Activated CD8-positive, alpha-beta memory T cell treated with anti-CD3 and anti-CD28 coated beads for 36 hours (primary cell): ENCODE results near the gene PDGFC. TPM values are rescaled to one million over a fixed set of nuclear protein-coding genes. Genes with fewer than 3 reads are reported as not detected.

Source experiments
- CTCF ChIA-PET: fragments of 350-600 bp; sonication (Branson Sonifier 250); formaldehyde crosslinking; loops from one replicate; lab custom pipeline; 2021; ENCODE audit warnings: antibody characterized with exemption; lab: Charles Lee
- POLR2A ChIA-PET: fragments of 350-600 bp; sonication (Branson Sonifier 250); formaldehyde crosslinking; loops from one replicate; lab custom pipeline; 2021; ENCODE audit warnings: antibody characterized with exemption; lab: Charles Lee
- total RNA-seq, 2 experiments: library from RNA; stranded (reverse); gene quantifications; one replicate each; pipeline ENCODE4 v1.2.3, GENCODE V29; 2021

The PDGFC gene
- total RNA-seq, 2 experiments from 2014 or later, result not detected

DNA sequence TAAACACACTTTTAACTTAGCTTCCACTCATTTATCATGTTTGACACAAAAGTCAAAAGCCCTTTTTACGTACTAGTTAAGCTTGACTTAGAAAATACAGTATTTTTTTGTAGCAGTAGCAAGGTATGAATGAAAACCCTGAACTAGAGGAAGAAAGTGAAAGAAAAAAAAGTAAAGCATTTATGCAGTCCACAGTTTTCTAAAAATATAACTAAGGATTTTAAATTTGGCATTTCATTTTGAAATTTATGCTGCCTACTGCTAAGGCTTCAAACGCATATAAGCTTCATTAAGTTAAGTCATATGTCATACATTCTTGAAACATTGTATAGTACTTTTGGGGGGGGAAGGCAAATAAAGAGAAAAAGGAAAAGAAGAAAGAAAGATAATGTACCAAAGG is 201.5 kb downstream of the PDGFC start:
- ChIA-PET CTCF (no interaction called here), POLR2A (no interaction called here)

DNA sequence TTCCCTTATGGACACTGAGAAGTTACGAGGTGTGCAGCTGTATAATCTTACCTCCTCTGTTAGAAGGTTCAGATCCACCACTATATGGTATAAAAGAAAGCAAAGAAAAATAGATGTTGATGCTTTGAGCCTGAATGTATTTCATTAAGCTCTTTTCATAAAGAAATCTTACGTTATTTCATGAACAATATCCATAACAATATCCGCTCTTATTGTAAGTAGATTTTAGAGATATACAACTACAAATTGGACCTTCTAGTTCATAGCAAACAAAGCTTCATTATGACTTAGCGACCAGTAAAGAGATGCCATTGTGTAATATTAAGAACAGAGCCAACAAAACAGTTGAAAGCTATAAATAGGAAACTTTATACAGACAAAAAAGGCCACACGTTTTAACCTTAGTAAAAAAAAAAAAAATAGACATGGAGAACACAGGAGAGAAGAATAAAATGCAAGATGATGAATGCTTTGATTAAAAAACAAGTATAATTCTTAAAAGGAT is 203.6 kb downstream of the PDGFC start:
- ChIA-PET CTCF (no interaction called here), POLR2A (no interaction called here)

DNA sequence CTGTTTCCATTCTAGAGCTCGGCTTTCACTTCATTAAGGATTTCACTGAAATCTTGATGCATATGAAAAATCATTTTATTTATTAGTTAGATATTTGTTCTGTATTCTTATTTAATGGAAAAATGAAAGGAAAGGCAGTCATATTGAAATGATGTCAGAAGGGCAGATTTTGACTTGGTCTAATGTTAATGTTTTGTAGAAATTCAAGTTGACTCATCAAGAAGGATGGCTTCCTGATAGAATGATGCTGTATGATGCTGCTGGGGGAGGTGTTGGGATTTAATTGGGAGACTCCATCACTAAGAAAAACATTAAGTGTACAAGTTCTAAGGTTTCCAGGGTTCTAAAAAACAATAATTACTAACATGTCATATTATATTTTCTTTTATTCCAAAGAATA is 204.8 kb downstream of the PDGFC start:
- ChIA-PET POLR2A (no interaction called here), CTCF (no interaction called here)

DNA sequence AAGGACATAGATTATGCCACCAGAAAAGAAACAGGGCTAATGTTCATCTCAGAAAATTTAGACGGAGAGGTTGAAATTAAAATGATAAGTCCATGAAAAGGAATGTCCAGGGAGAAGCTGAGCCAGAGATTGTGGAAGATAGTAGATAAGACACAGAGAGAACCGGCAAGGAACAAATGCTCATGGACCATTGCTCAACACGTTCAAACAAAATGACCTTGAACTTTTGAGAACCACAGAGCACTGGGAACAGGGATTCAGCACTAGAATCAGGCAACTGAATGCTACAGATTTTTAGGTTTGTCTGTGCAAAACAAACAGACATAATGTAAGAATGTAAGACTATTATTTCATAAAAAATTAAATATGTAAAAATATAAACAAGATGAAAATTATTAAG is 206.3 kb downstream of the PDGFC start:
- ChIA-PET CTCF (no interaction called here), POLR2A (no interaction called here)

DNA sequence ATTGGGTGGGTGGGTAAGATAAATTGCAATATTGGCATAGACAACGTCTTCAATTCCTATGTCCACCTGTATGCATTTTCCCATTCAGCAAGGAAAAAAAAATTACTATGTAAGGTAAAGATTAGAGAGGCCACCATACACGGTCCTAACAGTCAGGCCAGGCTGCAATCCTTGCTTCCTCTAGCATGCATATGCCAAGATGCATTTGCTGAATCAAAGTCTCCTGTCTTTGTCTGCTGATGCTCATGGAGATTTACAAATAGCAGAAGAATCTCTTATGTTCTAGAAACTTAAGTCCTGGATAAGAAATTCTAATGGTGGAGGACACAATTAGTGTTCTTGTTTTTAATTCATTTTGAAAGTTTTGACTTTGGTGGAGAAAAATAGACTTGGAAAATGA is 206.8 kb downstream of the PDGFC start:
- CTCF ChIA-PET, result no interaction called here
- POLR2A ChIA-PET, result no interaction called here

DNA sequence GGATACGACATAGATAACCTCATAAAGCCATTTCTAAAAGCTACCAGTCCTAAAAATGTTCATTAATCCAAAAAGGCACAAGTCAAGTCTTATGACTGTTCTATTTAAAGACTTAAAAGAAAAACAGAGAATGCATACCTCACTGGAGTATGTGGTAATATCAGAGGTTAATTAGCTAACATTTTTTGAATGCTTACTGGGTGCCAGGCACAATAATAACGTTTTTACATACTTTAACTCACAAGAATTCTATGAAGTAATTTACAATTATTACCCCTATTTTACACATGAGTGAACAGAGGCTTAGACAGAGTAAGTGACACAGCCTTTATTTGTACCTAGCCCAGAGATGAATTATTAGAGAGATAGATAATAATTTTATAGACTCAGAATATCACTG is 207.5 kb downstream of the PDGFC start:
- ChIA-PET CTCF (no interaction called here), POLR2A (no interaction called here)

DNA sequence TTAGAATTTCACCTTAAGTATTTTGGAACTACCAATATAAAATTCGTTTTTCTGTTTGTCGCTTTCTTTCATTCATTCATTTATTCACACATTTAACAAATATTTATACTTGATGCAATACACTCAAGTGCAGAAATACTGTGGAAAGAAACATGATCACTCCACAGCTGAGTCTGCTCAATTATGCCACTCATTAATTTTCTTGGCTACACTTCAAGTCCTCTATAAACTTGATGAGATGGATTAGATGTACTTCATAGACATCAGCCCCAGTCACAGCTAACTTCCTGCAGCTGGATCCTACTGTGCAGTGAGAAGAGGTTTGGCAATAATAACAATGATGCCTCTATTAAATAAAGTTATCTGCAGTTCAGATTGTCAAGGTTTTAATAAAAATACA is 208.1 kb downstream of the PDGFC start:
- POLR2A ChIA-PET, result no interaction called here
- CTCF ChIA-PET, result no interaction called here

DNA sequence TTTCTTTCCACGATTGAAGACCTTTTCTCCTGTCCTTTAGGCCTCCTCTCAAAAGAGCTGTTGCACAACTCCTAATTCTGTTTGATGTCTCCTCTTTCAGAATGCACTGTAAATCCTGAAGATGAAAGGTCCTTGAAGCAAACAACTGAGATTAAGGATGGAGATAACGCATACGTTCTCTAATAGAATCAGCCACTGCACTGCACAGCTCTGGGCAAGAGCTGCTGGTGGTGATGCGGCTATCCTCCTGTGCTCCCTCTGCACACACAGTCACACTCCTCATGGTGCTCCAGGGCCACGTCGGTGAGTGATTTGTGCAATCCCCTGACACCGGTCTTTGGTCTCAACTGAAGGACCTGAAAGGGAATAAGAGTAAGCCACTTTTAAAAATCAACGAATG is 208.7 kb downstream of the PDGFC start:
- ChIA-PET CTCF (no interaction called here), POLR2A (no interaction called here)

DNA sequence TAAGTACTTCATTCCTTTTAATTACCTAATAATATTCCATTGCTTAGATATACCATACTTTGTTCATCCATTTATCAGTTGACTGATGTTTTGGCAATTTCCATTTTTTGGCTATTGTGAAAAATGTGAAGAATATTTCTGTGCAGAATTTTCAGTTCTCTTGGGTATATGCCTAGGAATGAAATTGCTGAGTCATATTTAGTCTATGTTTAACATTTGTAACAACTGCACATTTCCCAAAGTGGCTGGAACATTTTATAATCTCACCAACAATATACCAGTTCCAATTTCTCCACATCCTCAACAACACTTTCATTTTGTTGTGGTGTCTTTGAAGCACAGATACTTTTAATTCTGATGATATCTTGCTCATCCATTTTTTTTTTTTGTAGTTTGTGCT is 215.5 kb downstream of the PDGFC start:
- POLR2A ChIA-PET, result no interaction called here
- CTCF ChIA-PET, result interaction anchor here (0.6 kb wide), 1 partner anchor 162 kb away, joined by 3 read pairs; no protein-coding TSS in a partner anchor

DNA sequence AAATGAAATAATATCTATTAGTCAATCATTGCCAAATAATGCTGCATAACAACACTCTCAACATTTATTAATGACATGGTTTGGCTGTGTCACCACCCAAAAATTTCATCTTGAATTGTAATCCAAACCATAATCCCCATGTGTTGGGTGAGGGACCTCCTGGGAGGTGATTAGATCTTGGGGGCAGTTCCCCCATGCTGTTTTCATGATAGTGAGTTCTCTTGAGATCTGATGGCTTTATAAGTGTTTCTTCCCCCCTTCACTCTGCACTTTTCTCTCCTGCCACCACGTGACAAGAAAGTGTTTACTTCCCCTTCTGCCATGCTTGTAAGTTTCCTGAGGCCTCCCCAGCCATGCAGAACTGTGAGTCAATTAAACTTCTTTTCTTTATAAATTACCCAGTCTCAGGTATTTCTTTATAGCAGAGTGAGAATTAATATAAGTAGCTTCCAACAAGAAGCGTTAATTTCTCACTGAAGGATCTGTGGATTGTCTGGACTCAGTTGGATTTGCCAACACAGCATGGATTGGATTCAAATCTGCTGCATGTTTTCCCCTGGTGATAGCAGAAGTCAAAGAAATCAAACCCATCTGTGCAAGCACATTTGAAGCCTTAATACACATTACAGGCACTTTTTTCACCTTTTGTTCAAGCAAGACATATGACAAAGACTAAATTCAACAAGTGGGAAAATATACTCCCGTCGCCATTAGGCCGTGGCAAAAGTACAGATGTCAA is 216.6 kb downstream of the PDGFC start:
- CTCF ChIA-PET, result no interaction called here
- POLR2A ChIA-PET, result no interaction called here

DNA sequence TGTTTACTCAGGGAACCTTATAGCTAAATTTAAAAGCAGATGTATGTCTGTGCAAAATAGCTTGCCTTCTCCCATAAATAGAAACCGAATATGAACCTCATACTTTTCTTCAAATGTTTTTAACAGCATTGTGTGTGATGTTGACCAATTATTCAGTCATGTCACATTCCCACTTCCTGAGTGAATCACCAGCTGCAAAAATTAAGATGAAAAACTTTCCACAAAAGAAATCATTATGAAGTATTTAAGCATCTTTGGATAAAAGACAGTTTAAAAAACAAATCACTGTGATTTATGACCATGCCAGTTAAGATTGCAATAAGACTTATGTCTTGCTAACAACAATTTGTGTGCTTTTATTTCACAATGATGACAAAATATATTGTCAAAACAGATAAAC is 220.1 kb downstream of the PDGFC start:
- ChIA-PET POLR2A (no interaction called here), CTCF (interaction anchor here (0.6 kb wide), 1 partner anchor 824 kb away, joined by 3 read pairs; no protein-coding TSS in a partner anchor)

DNA sequence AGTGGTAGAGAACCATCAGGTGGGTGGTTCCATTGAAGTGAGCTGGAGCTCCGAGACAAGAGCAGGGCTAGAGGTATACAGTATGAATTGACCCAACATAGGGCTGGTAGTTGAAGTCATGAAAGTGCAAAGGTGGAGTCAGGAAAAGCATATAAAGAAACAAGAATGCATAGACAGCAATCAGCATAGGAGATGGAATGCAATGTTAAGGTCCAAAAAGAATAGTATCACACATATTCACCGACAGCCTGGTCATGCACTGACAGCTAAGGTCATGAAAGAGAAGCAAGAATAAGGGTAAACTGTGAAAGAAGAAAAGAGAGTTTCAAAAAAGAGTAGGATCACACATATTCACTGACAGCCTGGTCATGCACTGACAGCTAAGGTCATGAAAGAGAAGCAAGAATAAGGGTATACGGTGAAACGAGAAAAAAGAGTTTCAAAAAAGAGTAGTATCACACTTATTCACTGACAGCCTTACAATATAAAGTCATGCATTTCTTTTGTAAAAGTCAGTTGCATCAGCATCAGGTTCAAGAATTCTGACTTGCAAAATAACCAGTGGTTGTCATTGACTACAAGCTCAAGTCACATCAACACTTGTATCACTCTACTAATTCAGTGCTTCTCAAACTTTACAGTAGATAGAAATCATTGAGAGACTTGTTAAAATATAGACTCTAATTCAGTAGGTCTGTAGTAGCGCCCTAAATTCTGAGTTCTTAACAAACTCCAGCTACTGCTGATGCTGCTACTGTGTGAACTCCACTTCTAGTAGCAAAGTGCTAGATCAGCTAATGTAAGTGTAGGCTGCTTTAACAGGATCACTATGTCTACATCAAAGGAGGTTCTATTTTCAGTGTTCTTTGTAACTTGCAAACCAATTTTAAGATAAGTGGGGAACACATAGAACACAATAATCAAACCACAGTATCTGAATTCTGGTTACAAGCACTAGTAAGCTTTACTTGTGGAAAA is 221.9 kb downstream of the PDGFC start:
- ChIA-PET POLR2A (no interaction called here), CTCF (no interaction called here)

DNA sequence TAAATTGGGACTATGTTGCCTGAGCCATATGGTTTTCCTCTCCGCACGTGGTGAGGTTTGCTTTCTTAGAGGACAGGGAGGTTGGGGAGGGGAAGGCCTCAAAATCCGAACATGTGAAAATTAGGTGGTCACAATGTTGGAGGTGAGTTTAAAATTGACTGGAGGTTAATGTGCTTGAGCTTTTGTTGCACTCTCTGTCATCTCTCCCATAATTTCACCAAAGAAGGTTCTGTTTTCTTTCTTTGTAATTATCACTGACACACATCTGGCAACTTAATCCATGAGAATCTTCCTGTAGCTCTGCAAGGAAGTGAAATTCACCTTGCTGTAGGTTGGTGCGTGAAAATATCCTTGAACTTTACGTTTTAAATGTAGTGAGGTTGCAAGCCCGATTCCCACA is 225.5 kb downstream of the PDGFC start:
- POLR2A ChIA-PET, result no interaction called here
- CTCF ChIA-PET, result no interaction called here

DNA sequence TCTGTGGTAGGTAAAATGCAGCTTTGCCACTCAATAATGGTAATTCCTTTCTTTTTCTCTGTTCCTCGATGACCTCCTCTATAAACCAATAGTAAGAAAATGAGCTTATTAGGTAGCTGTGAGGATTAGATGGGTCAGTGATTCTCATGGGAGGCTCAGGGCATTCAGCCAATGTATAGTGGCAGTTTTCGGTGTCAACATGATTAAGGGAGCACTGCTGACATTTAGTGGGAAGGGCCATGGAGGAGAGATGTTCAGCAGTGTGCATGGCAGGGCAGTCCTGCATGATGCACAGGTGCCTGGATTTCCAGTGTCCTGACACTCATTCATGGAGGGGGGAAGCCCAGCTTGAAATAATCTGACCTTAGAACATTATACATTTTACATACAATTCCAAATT is 232.8 kb downstream of the PDGFC start:
- ChIA-PET CTCF (no interaction called here), POLR2A (no interaction called here)

DNA sequence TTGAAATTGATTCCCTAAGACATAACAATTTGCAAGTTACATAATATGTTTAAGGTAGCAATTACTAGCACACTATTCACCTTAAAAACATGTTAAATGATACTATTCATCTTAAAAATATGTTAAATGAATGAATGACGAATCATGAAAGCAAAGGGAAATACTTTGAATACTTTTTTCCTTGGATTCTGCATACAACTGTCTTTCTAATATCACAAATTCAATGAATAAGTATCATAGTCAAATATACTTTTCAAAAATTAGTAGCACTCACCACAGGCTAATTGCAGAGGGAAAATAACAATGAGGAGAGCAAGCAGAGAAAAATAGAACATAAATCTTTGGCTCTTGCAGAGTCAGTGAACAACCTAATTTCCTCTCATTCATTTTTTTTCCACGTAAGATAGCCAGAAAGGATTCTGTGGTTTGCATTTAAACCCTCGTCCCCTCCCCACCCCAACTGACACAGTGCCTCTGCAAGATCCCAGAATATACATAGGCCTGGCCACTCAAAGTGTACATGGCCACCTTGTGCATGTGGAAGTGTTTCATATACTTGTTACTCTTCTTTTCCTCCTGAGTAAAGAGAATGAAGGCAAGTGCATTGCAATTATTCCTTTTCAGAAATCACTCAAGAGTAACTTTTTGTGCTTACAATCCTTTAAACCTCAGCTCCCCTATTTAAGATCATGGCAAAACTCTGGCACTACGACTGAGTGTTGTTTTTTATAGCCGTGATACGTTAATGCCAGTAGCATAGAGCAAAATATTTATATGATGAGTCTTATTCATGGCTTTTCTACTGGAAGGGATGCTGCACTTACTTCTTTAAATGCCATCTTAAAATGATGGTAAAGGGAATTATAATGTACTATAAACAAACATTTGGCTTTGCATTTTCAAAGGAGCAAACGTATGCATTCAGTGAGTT is 236.4 kb downstream of the PDGFC start:
- CTCF ChIA-PET, result no interaction called here
- POLR2A ChIA-PET, result no interaction called here

DNA sequence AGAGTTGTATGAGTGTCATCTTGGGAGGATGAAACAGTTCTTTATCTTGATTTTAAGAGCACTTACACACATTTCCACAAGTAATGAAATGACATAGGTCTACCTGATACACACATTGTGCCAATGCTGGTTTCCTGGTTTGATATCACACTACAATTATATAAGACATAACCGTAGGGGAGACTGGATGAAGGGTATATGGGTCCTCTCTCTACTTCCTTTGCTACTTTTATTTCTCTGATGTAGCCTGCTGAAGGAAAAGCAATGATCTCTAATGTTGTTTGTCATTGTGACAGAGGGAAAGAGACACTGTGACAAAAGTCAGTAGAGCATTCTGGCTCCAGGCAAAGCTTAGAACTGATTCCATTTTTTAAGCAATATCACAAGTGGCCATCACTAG is 238.0 kb downstream of the PDGFC start:
- CTCF ChIA-PET, result no interaction called here
- POLR2A ChIA-PET, result no interaction called here

DNA sequence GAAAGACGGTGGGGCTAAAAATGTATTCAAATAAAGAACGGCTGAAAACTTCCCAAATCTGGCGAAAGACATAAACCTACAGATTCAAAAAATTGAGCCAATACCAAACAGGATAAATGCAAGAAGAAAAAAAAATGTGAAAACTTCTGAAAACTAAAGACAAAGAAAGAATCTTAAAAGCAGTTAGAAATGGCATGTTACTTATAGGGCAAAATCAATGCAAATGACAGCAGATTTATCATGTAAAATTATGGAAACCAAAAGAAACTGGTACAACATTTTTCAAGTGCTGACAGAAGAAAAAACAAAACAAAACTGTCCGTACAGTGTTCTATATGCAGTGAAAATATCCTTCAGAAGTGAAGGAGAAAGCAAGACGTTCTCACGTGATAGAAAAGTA is 239.0 kb downstream of the PDGFC start:
- ChIA-PET CTCF (no interaction called here), POLR2A (no interaction called here)

DNA sequence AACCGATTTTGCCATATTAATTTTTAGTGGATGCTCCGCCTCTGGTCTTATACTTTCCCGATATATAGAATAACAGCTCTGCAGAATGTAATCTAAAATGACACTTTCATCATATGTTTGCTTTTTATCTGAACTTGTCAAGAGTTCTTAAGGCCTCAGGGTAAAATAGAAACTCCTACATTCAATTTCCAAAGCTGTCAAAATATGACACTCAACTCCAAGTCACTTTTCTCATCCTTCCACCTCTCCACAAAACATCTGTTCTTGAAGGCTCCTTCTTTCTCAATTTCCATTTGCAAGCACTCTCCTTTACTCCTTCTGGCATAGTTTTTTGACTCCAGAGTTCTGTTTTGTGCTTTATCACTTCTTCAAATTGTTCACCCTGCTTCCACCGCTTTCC is 242.2 kb downstream of the PDGFC start:
- CTCF ChIA-PET, result no interaction called here
- POLR2A ChIA-PET, result no interaction called here

DNA sequence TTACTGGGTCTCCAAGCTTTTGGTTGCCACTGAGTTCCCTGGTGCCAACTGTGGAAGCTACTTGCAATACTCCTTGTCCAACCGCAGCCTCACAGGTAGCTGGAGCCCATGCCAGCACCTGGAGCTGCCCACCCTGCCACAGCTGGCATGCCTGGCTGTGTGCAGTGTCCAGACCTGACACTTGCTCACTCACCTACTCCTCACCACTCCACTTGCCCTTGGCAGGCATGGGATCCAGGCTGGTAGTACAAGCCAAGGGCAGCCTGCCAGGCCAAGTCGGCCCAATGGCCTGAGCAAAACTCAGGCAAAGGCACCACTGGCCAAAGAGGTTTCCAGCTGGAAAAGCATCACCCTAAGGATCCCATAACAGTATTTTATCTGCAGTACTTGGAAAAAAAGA is 246.3 kb downstream of the PDGFC start:
- ChIA-PET POLR2A (no interaction called here), CTCF (no interaction called here)
